Natural killer cell (primary cell): ENCODE results near the gene ALG14. TPM values are rescaled to one million over a fixed set of nuclear protein-coding genes. Genes with fewer than 3 reads are reported as not detected.

Experiments
- ATAC-seq, 3 donors: fragments of 150-1000 bp in 2 of 3; fragments of 200-7000 bp in 1 of 3; cut with Tn5 transposase; 1 replicate in 1 of 3; 2 replicates in 2 of 3; pipeline ENCODE4 v1.10.0; 2021; ENCODE audit warnings: mild to moderate bottlenecking in 2 of 3, moderate library complexity in 2 of 3
- DNase-seq, 2 donors: peaks; one replicate each; pipeline versions ENCODE4 v3.0.0 to v3.0.0-alpha.2; 2013 to 2021; ENCODE audit warnings: mixed read lengths in 1 of 2
- H3K27ac ChIP-seq: one replicate; pipeline ENCODE4 v1.5.1; 2013; ENCODE audit warnings: mild to moderate bottlenecking, low read length
- H3K27me3 ChIP-seq: one replicate; pipeline ENCODE4 v1.6.1; 2013; ENCODE audit warnings: low read length; ENCODE audit not compliant: control insufficient read depth, insufficient read depth
- H3K36me3 ChIP-seq: one replicate; pipeline ENCODE4 v1.6.1; 2013; ENCODE audit warnings: low read length; ENCODE audit not compliant: control insufficient read depth, insufficient read depth
- H3K4me1 ChIP-seq: one replicate; pipeline ENCODE4 v1.6.1; 2013; ENCODE audit warnings: low read length; ENCODE audit not compliant: control insufficient read depth, insufficient read depth
- H3K4me3 ChIP-seq: one replicate; pipeline ENCODE4 v1.5.1; 2013; ENCODE audit warnings: low read length
- H3K9me3 ChIP-seq: one replicate; pipeline ENCODE4 v1.6.1; 2013; ENCODE audit warnings: low read length; ENCODE audit not compliant: control insufficient read depth, insufficient read depth
- H3K27ac Mint-ChIP-seq, 2 donors: one replicate each; pipeline ENCODE4 v1.8.0; 2022; ENCODE audit warnings: mild to moderate bottlenecking in 2 of 2, mixed read lengths in 2 of 2, moderate library complexity in 1 of 2
- H3K27me3 Mint-ChIP-seq, 2 donors: one replicate each; pipeline ENCODE4 v1.8.0; 2022; ENCODE audit warnings: low read depth in 2 of 2, mixed read lengths in 2 of 2
- H3K36me3 Mint-ChIP-seq: one replicate; pipeline ENCODE4 v1.8.0; 2022; ENCODE audit warnings: mixed read lengths
- H3K4me1 Mint-ChIP-seq, 2 donors: one replicate each; pipeline ENCODE4 v1.8.0; 2022; ENCODE audit warnings: mixed read lengths in 2 of 2
- H3K4me3 Mint-ChIP-seq: one replicate; pipeline ENCODE4 v1.8.0; 2022; ENCODE audit warnings: mild to moderate bottlenecking, moderate library complexity, mixed read lengths
- H3K9me3 Mint-ChIP-seq, 2 donors: one replicate each; pipeline ENCODE4 v1.8.0; 2022; ENCODE audit warnings: mixed read lengths in 2 of 2
- CTCF ChIP-seq: fragments of 200-600 bp; IDR thresholded peaks from one replicate; pipeline ENCODE4 v1.8.0; 2022; ENCODE audit warnings: antibody characterized with exemption
- WGBS: methylation state at CpG from one replicate; pipeline ENCODE4 v1.1.7; 2013; ENCODE audit warnings: missing lambda C conversion rate; ENCODE audit not compliant: insufficient coverage; 5-methylcytosine and 5-hydroxymethylcytosine counted together
- intact Hi-C: fragments of 100-400 bp; cut with micrococcal nuclease; formaldehyde crosslinking; loops from one replicate; pipeline ENCODE4 v1.14.2; 2022
- total RNA-seq, 4 donors: library from RNA; stranded (reverse); fragments of 120-200 nt in 1 of 4; gene quantifications; one replicate each; pipeline versions ENCODE4 v1.2.3 to v1.2.4, GENCODE V29; 2013 to 2022

ALG14 gene
- total RNA-seq, 3 donors from 2014 or later (not counting 1 experiment from before 2014, with no cell fraction given): 0.48 to 2.3 (median 1.1) TPM

GRCh38 chr1:95013950-95014574 is 58.7 kb downstream of the ALG14 start:
- ATAC-seq (no peak), DNase-seq (no peak)
- WGBS: 94% methylated on average over 2 of the region's 2 CpGs
- H3K9me3 ChIP-seq: no peaks in the 10 kb centered on the region
- no peaks in the 10 kb centered on the region for H3K36me3 ChIP-seq
- H3K27me3 ChIP-seq: no peaks in the 10 kb centered on the region
- no peaks in the 10 kb centered on the region for H3K9me3 Mint-ChIP-seq
- H3K4me1 ChIP-seq: no peaks in the 10 kb centered on the region
- H3K4me3 Mint-ChIP-seq: no peak overlapping the region
- no peaks in the 10 kb centered on the region for H3K27me3 Mint-ChIP-seq
- no peaks in the 10 kb centered on the region for H3K36me3 Mint-ChIP-seq
- no peak overlapping the region for H3K27ac Mint-ChIP-seq
- no peak overlapping the region for H3K4me3 ChIP-seq
- no peaks in the 10 kb centered on the region for H3K4me1 Mint-ChIP-seq
- intact Hi-C loops: no loop called here
- TF ChIP-seq CTCF: no peak
- no peak overlapping the region for H3K27ac ChIP-seq

GRCh38 chr1:95012389-95012788 is 60.4 kb downstream of the ALG14 start:
- WGBS: 97% methylated on average over 3 of the region's 3 CpGs
- H3K9me3 Mint-ChIP-seq: no peaks in the 10 kb centered on the region
- Histone ChIP-seq H3K4me1 (no peaks in the 10 kb centered on the region), H3K4me3 (no peak overlapping the region), H3K9me3 (no peaks in the 10 kb centered on the region), H3K36me3 (no peaks in the 10 kb centered on the region), H3K27ac (no peak overlapping the region), H3K27me3 (no peaks in the 10 kb centered on the region)
- DNase-seq: no peak
- H3K27ac Mint-ChIP-seq: no peak overlapping the region
- H3K36me3 Mint-ChIP-seq: no peaks in the 10 kb centered on the region
- H3K27me3 Mint-ChIP-seq: no peaks in the 10 kb centered on the region
- no peak overlapping the region for H3K4me3 Mint-ChIP-seq
- no peak for TF ChIP-seq CTCF
- no peaks in the 10 kb centered on the region for H3K4me1 Mint-ChIP-seq
- no peak for ATAC-seq
- intact Hi-C loops: no loop called here

- no peak overlapping the region for H3K4me3 ChIP-seq
- no peaks in the 10 kb centered on the region for H3K36me3 Mint-ChIP-seq
- intact Hi-C loops: no loop called here
- no peak for ATAC-seq
- no peaks in the 10 kb centered on the region for H3K4me1 ChIP-seq
- H3K4me3 Mint-ChIP-seq: no peak overlapping the region
- TF ChIP-seq CTCF: no peak
- no peaks in the 10 kb centered on the region for H3K4me1 Mint-ChIP-seq
- H3K27me3 Mint-ChIP-seq: no peaks in the 10 kb centered on the region
- no peaks in the 10 kb centered on the region for H3K36me3 ChIP-seq
- H3K27ac Mint-ChIP-seq: no peak overlapping the region
- no peaks in the 10 kb centered on the region for H3K9me3 ChIP-seq
- H3K9me3 Mint-ChIP-seq: no peaks in the 10 kb centered on the region
- no peak for DNase-seq
- no peak overlapping the region for H3K27ac ChIP-seq
- no peaks in the 10 kb centered on the region for H3K27me3 ChIP-seq
Measured at GRCh38 chr1:95010158-95010557, 62.6 kb downstream of the ALG14 start.

- no peak for DNase-seq
- no peak for ATAC-seq
- intact Hi-C loops: no loop called here
- Histone ChIP-seq H3K27me3 (no peaks in the 10 kb centered on the region), H3K27ac (no peak overlapping the region), H3K4me1 (no peaks in the 10 kb centered on the region), H3K9me3 (no peaks in the 10 kb centered on the region), H3K36me3 (no peaks in the 10 kb centered on the region), H3K4me3 (no peak overlapping the region)
- Mint-ChIP-seq H3K36me3 (no peaks in the 10 kb centered on the region), H3K27me3 (no peaks in the 10 kb centered on the region), H3K4me1 (no peaks in the 10 kb centered on the region), H3K27ac (no peak overlapping the region), H3K4me3 (no peak overlapping the region), H3K9me3 (no peaks in the 10 kb centered on the region)
- no peak for TF ChIP-seq CTCF
Measured at GRCh38 chr1:95007687-95008086, 65.1 kb downstream of the ALG14 start.
